Right lung (tissue), 10 donors: Measurements from ENCODE around the gene CLIP2. TPM values are rescaled to one million over a fixed set of nuclear protein-coding genes. Genes with fewer than 3 reads are reported as not detected.
"Not testable (repeated sequence)": the region's sequence is repeated elsewhere in the genome, so short reads cannot be mapped to it uniquely, and the experiment has no call there.

Experiments used
- DNase-seq, 2 donors: peaks; one replicate each; pipeline ENCODE4 v3.0.0-alpha.2; 2013
- long read RNA-seq, 8 donors: transcript quantifications; one replicate each; lab custom pipeline, GENCODE V29; 2026
- polyA plus RNA-seq, 5 donors: library from polyadenylated mRNA; unstranded; fragments of 120-200 nt; gene quantifications; one replicate each; pipeline versions ENCODE4 v1.2.1 to v1.2.3, GENCODE V29; 2013; ENCODE audit warnings: inconsistent platforms in 1 of 5, low replicate concordance in 1 of 5; ENCODE audit not compliant: insufficient read length in 5 of 5, insufficient read depth in 1 of 5

Gene CLIP2
- 10 to 100 TPM; 19.7 to 32.3 (median 24.3) TPM for polyA plus RNA-seq
- long read RNA-seq, donor 1, full-length matches to known transcripts = 1 of 13 reads
- long read RNA-seq, donor 1, partial matches to known transcripts = 12 of 13 reads
- long read RNA-seq, donor 1, other reads (novel, unspliced or antisense) = 0 of 13 reads
- long read RNA-seq, donor 2, full-length matches to known transcripts = 7 of 7 reads
- long read RNA-seq, donor 2, partial matches to known transcripts = 0 of 7 reads
- long read RNA-seq, donor 2, other reads (novel, unspliced or antisense) = 0 of 7 reads
- long read RNA-seq, donor 3 = 0 reads
- long read RNA-seq, donor 4, full-length matches to known transcripts = 4 of 4 reads
- long read RNA-seq, donor 4, partial matches to known transcripts = 0 of 4 reads
- long read RNA-seq, donor 4, other reads (novel, unspliced or antisense) = 0 of 4 reads
- long read RNA-seq, donor 5, partial matches to known transcripts = 18 of 18 reads
- long read RNA-seq, donor 5, other reads (novel, unspliced or antisense) = 0 of 18 reads
- long read RNA-seq, donor 6, full-length matches to known transcripts = 7 of 22 reads
- long read RNA-seq, donor 6, partial matches to known transcripts = 15 of 22 reads
- long read RNA-seq, donor 6, other reads (novel, unspliced or antisense) = 0 of 22 reads
- long read RNA-seq, donor 7, full-length matches to known transcripts = 3 of 9 reads
- long read RNA-seq, donor 7, partial matches to known transcripts = 6 of 9 reads
- long read RNA-seq, donor 7, other reads (novel, unspliced or antisense) = 0 of 9 reads
- long read RNA-seq, donor 8, full-length matches to known transcripts = 1 of 1 reads
- long read RNA-seq, donor 8, partial matches to known transcripts = 0 of 1 reads
- long read RNA-seq, donor 8, other reads (novel, unspliced or antisense) = 0 of 1 reads

GRCh38 chr7:74289018-74289658 lies at the start of gene CLIP2:
TSS of gene CLIP2 (plus strand) at chr7:74289407. CDS start at chr7:74317547, 28,140 bp downstream.
- DNase-seq = peak; percentile 67 to 74

- DNase-seq = no peak
Observed at GRCh38 chr7:74240482-74240881, 48.7 kb upstream of the CLIP2 start.

- DNase-seq = no peak
Observed at GRCh38 chr7:74242122-74242443, 47.1 kb upstream of the CLIP2 start.

GRCh38 chr7:74246497-74246896 lies 42.7 kb upstream of the CLIP2 start:
- no peak for DNase-seq

GRCh38 chr7:74248156-74248555 lies 41.1 kb upstream of the CLIP2 start:
- DNase-seq = no peak

GRCh38 chr7:74249058-74249457 lies 40.1 kb upstream of the CLIP2 start:
- not testable (repeated sequence) for DNase-seq

GRCh38 chr7:74252893-74253292 lies 36.3 kb upstream of the CLIP2 start:
- no peak for DNase-seq

- DNase-seq = no peak
Observed at GRCh38 chr7:74253331-74253730, 35.9 kb upstream of the CLIP2 start.

- no peak for DNase-seq
Observed at GRCh38 chr7:74253835-74254128, 35.4 kb upstream of the CLIP2 start.

- peak; percentile 97 to 98 for DNase-seq
Observed at GRCh38 chr7:74254129-74254857, 34.9 kb upstream of the CLIP2 start, which contains the start of gene RFC2. TSS of gene RFC2 (minus strand) at chr7:74254399. CDS start at chr7:74254383, 16 bp downstream.

- no peak for DNase-seq
Observed at GRCh38 chr7:74254858-74255379, 34.3 kb upstream of the CLIP2 start.

GRCh38 chr7:74255461-74255860 lies 33.7 kb upstream of the CLIP2 start:
- DNase-seq = not testable (repeated sequence)

- DNase-seq = no peak
Observed at GRCh38 chr7:74256491-74257408, 32.5 kb upstream of the CLIP2 start.

GRCh38 chr7:74258639-74259038 lies 30.6 kb upstream of the CLIP2 start:
- no peak for DNase-seq

GRCh38 chr7:74262639-74263398 lies 26.4 kb upstream of the CLIP2 start:
- DNase-seq = no peak

- no peak for DNase-seq
Observed at GRCh38 chr7:74263399-74264120, 25.6 kb upstream of the CLIP2 start.

GRCh38 chr7:74266191-74266963 lies 22.8 kb upstream of the CLIP2 start:
- DNase-seq = no peak
